ENCODE results near the gene MRPS9.

GRCh38 chr2:105149272-105149671, 111.4 kb downstream of the MRPS9 start:
- TF ChIP-seq CTCF (IDR thresholded peaks at IDR 0.05) (no peak), ZFX (IDR thresholded peaks at IDR 0.05; ENCODE audit: borderline replicate concordance) (no peak)

All from 22Rv1 (cell line).